ENCODE data around the gene NRTN. TPM values are rescaled to one million over a fixed set of nuclear protein-coding genes. Genes with fewer than 3 reads are reported as not detected.

NRTN gene
- total RNA-seq, 2 donors from 2014 or later = 5.8 to 6.4 TPM

GRCh38 chr19:5785423-5785822 is 19.4 kb upstream of the NRTN start:
- no peak for TF ChIP-seq CTCF (conservative IDR thresholded peaks at IDR 0.05)
- Mint-ChIP-seq H3K36me3 (ENCODE audit: low read depth) (peaks cover 34% of the 10 kb centered on the region), H3K27me3 (ENCODE audit: insufficient read depth) (no peaks in the 10 kb centered on the region), H3K27ac (no peak overlapping the region), H3K4me3 (no peak overlapping the region), H3K4me1 (peaks cover 3% of the 10 kb centered on the region), H3K9me3 (no peaks in the 10 kb centered on the region)
- DNase-seq = no peak
- Histone ChIP-seq H3K9ac (ENCODE audit: extremely low read depth, low read length, poor library complexity, severe bottlenecking) (no peak overlapping the region), H3K27me3 (ENCODE audit: control insufficient read depth, insufficient read depth, low read length, poor library complexity, severe bottlenecking) (no peaks in the 10 kb centered on the region), H3K27ac (ENCODE audit: low read depth, low read length) (no peak overlapping the region), H3K4me1 (ENCODE audit: control insufficient read depth, insufficient read depth, low read length) (peaks cover 4% of the 10 kb centered on the region), H3K4me3 (ENCODE audit: low read length) (no peak overlapping the region), H3K9me3 (ENCODE audit: control insufficient read depth, low read length) (no peaks in the 10 kb centered on the region), H3K36me3 (ENCODE audit: control insufficient read depth, insufficient read depth, low read length) (peaks cover 29% of the 10 kb centered on the region)
- 97% methylated on average over 28 to 37 of the region's 37 CpGs for WGBS, 2 experiments (ENCODE audit: insufficient coverage in 1 of 2, insufficient read length in 1 of 2)

GRCh38 chr19:5786593-5787408 is 18.1 kb upstream of the NRTN start:
- H3K27me3 Mint-ChIP-seq (ENCODE audit: insufficient read depth) = no peaks in the 10 kb centered on the region
- Histone ChIP-seq H3K9me3 (ENCODE audit: control insufficient read depth, low read length) (no peaks in the 10 kb centered on the region), H3K36me3 (ENCODE audit: control insufficient read depth, insufficient read depth, low read length) (peaks cover 29% of the 10 kb centered on the region), H3K27ac (ENCODE audit: low read depth, low read length) (no peak overlapping the region), H3K4me1 (ENCODE audit: control insufficient read depth, insufficient read depth, low read length) (peaks cover 4% of the 10 kb centered on the region), H3K9ac (ENCODE audit: extremely low read depth, low read length, poor library complexity, severe bottlenecking) (no peak overlapping the region), H3K27me3 (ENCODE audit: control insufficient read depth, insufficient read depth, low read length, poor library complexity, severe bottlenecking) (no peaks in the 10 kb centered on the region), H3K4me3 (ENCODE audit: low read length) (no peak overlapping the region)
- peaks cover 3% of the 10 kb centered on the region for H3K9me3 Mint-ChIP-seq
- H3K27ac Mint-ChIP-seq = no peak overlapping the region
- H3K36me3 Mint-ChIP-seq (ENCODE audit: low read depth) = peaks cover 35% of the 10 kb centered on the region
- 95% methylated on average over 28 to 44 of the region's 44 CpGs for WGBS, 2 experiments (ENCODE audit: insufficient coverage in 1 of 2, insufficient read length in 1 of 2)
- TF ChIP-seq CTCF (conservative IDR thresholded peaks at IDR 0.05) = no peak
- no peak for DNase-seq
- peaks cover 3% of the 10 kb centered on the region for H3K4me1 Mint-ChIP-seq
- H3K4me3 Mint-ChIP-seq = no peak overlapping the region

- Histone ChIP-seq H3K4me3 (ENCODE audit: low read length) (no peak overlapping the region), H3K36me3 (ENCODE audit: control insufficient read depth, insufficient read depth, low read length) (peaks cover 29% of the 10 kb centered on the region), H3K4me1 (ENCODE audit: control insufficient read depth, insufficient read depth, low read length) (peaks cover 4% of the 10 kb centered on the region), H3K9me3 (ENCODE audit: control insufficient read depth, low read length) (no peaks in the 10 kb centered on the region), H3K27me3 (ENCODE audit: control insufficient read depth, insufficient read depth, low read length, poor library complexity, severe bottlenecking) (no peaks in the 10 kb centered on the region), H3K9ac (ENCODE audit: extremely low read depth, low read length, poor library complexity, severe bottlenecking) (no peak overlapping the region), H3K27ac (ENCODE audit: low read depth, low read length) (no peak overlapping the region)
- Mint-ChIP-seq H3K4me3 (no peak overlapping the region), H3K36me3 (ENCODE audit: low read depth) (peaks cover 35% of the 10 kb centered on the region), H3K27me3 (ENCODE audit: insufficient read depth) (no peaks in the 10 kb centered on the region), H3K27ac (no peak overlapping the region), H3K9me3 (peaks cover 3% of the 10 kb centered on the region), H3K4me1 (peaks cover 3% of the 10 kb centered on the region)
- WGBS, 2 experiments (ENCODE audit: insufficient coverage in 1 of 2, insufficient read length in 1 of 2) = 95% methylated on average over 29 to 39 of the region's 39 CpGs
- DNase-seq = no peak
- no peak for TF ChIP-seq CTCF (conservative IDR thresholded peaks at IDR 0.05)
Observed at GRCh38 chr19:5787409-5788182, 17.3 kb upstream of the NRTN start.

All from endodermal cell (in vitro differentiated cells).